Measurements from ENCODE around the gene SLC25A19.

The SLC25A19 gene

GRCh38 chr17:75325827-75326225 lies 36.6 kb upstream of the SLC25A19 start:
- H3K4me3 ChIP-seq (ENCODE audit: low read length): no peak overlapping the region
- no peak for TF ChIP-seq CTCF (conservative IDR thresholded peaks at IDR 0.05; ENCODE audit: low read length)
- DNase-seq (ENCODE audit: low read depth): peak; percentile 48

GRCh38 chr17:75325348-75325747 lies 36.1 kb upstream of the SLC25A19 start:
- TF ChIP-seq CTCF (conservative IDR thresholded peaks at IDR 0.05; ENCODE audit: low read length): no peak
- no peak overlapping the region for H3K4me3 ChIP-seq (ENCODE audit: low read length)
- no peak for DNase-seq (ENCODE audit: low read depth)

GRCh38 chr17:75321506-75321905 lies 32.3 kb upstream of the SLC25A19 start:
- no peak overlapping the region for H3K4me3 ChIP-seq (ENCODE audit: low read length)
- no peak for DNase-seq (ENCODE audit: low read depth)
- no peak for TF ChIP-seq CTCF (conservative IDR thresholded peaks at IDR 0.05; ENCODE audit: low read length)

- TF ChIP-seq CTCF (conservative IDR thresholded peaks at IDR 0.05; ENCODE audit: low read length): no peak
- H3K4me3 ChIP-seq (ENCODE audit: low read length): no peak overlapping the region
- DNase-seq (ENCODE audit: low read depth): peak; percentile 84
Observed at GRCh38 chr17:75319904-75320691, 30.9 kb upstream of the SLC25A19 start.

GRCh38 chr17:75318615-75319222 lies 29.5 kb upstream of the SLC25A19 start:
- DNase-seq (ENCODE audit: low read depth): no peak
- H3K4me3 ChIP-seq (ENCODE audit: low read length): no peak overlapping the region
- TF ChIP-seq CTCF (conservative IDR thresholded peaks at IDR 0.05; ENCODE audit: low read length): no peak

- no peak for TF ChIP-seq CTCF (conservative IDR thresholded peaks at IDR 0.05; ENCODE audit: low read length)
- DNase-seq (ENCODE audit: low read depth): no peak
- H3K4me3 ChIP-seq (ENCODE audit: low read length): no peak overlapping the region
Observed at GRCh38 chr17:75318211-75318610, 29.0 kb upstream of the SLC25A19 start.

- no peak for TF ChIP-seq CTCF (conservative IDR thresholded peaks at IDR 0.05; ENCODE audit: low read length)
- DNase-seq (ENCODE audit: low read depth): no peak
- no peak overlapping the region for H3K4me3 ChIP-seq (ENCODE audit: low read length)
Observed at GRCh38 chr17:75317671-75318070, 28.4 kb upstream of the SLC25A19 start.
